Omental fat pad (tissue), 4 donors: ENCODE results near the gene NAV3. TPM values are rescaled to one million over a fixed set of nuclear protein-coding genes. Genes with fewer than 3 reads are reported as not detected.

Experiments
- ATAC-seq: fragments of 150-250 bp; one replicate; pipeline ENCODE4 v1.9.1; 2016; ENCODE audit warnings: mild to moderate bottlenecking, moderate library complexity; ENCODE audit not compliant: low FRiP score
- DNase-seq: peaks from one replicate; pipeline ENCODE4 v3.0.0-alpha.2; 2019; ENCODE audit warnings: low spot score
- total RNA-seq, 4 donors: library from RNA; depleted of rRNA; stranded (reverse); fragments of >200 nt; gene quantifications; one replicate each; pipeline ENCODE4 v1.1.0, GENCODE V29; 2016
- TF ChIP-seq, protein P1 (sequence below), 3 donors: fragments of 450-650 bp; IDR thresholded peaks; one replicate each; pipeline ENCODE4 v1.5.1; 2016 to 2017; ENCODE audit warnings: antibody characterized with exemption in 3 of 3, mild to moderate bottlenecking in 3 of 3, moderate library complexity in 2 of 3

Gene NAV3
- total RNA-seq, 4 donors from 2014 or later, result 12.5 to 24.3 (median 15.3) TPM

DNA sequence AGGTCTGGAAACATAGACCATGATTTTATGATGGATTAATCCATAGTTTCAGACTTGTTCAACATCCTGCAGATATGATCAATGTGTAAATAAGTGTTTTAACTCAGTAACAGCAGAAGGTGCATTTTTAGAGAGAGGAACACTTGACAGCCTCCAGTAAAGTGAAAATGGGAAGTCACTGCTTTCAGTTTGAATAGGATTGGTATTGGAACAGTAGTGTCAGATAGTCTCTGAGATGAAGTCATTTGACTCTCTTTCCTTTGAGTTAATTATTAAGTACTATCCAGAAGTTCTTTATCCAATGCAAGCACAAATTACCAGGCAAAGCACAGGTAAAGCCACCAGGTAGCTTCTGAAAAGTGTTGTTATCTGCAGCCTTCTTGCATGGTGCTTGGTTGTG, 14.5 kb upstream of the NAV3 start:
- DNase-seq (no peak), ATAC-seq (no peak)
- TF ChIP-seq, protein P1, sequence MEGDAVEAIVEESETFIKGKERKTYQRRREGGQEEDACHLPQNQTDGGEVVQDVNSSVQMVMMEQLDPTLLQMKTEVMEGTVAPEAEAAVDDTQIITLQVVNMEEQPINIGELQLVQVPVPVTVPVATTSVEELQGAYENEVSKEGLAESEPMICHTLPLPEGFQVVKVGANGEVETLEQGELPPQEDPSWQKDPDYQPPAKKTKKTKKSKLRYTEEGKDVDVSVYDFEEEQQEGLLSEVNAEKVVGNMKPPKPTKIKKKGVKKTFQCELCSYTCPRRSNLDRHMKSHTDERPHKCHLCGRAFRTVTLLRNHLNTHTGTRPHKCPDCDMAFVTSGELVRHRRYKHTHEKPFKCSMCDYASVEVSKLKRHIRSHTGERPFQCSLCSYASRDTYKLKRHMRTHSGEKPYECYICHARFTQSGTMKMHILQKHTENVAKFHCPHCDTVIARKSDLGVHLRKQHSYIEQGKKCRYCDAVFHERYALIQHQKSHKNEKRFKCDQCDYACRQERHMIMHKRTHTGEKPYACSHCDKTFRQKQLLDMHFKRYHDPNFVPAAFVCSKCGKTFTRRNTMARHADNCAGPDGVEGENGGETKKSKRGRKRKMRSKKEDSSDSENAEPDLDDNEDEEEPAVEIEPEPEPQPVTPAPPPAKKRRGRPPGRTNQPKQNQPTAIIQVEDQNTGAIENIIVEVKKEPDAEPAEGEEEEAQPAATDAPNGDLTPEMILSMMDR (IDR thresholded peaks at IDR 0.05), result no peak

DNA sequence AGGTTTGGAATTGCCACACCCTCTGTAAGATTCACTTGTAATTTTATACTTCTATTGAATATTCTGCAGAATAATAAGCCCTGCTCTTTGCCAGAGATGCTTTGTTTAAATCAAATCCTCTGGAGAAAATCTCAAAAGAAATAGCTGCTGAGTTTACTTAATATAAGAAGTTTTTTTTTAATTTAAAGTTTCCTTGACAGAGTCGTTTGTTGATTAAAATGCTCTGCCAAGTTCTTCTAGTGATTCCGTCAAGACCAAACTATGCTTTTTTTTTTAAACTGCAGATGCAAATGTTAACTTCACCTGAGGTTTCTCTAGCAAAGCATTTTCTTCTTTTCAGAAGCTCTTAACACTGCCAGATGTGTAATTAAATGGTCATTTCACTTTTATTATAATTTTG, 13.4 kb upstream of the NAV3 start:
- DNase-seq, result no peak

DNA sequence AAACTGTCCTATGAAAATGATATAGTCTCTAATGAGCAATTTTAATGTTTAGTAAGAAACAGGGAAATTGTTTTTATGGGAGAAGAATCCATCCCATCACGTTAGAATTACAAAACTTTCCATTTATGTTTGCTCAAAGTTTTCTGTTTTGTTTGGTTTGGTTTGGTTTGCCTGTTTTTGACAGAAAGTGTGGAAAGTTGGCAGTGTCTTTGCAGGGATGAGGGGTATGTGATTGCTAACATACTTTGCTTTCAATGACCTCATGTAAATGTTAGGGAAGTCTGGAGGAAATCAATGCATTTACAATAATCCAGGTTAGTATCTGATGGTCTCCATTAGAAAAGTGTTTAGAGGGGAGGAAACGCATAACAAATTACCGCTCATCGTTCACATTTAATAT, 12.3 kb upstream of the NAV3 start:
- TF ChIP-seq, protein P1 (IDR thresholded peaks at IDR 0.05), result no peak
- DNase-seq (no peak), ATAC-seq (no peak)

More for the DNA sequence above, 13.4 kb upstream of the NAV3 start:
- TF ChIP-seq, protein P1 (IDR thresholded peaks at IDR 0.05), result no peak
- ATAC-seq, result no peak

DNA sequence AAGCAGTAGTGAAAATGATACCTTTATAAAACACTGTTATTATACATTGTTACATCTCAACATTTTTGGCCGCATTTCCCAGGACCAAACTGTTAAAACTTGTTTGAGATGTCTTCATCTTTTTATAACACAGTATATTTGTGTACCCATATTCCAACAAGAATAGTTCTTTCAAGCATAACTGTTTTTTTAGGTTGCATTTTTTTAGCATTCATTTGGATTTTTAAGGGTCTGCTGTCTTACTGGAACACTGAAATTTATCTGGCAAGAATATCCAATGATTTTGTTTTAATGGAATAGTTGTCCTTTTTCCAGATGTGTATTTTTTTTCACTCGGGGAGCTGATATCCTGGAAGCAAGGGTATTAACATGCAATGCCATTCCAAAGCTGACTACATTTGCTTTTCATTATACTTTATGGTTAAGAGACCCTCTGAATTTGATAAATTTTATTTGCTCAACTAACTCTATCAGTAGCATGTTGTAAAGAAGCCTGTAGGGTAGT, 8.9 kb upstream of the NAV3 start:
- TF ChIP-seq, protein P1 (IDR thresholded peaks at IDR 0.05), result no peak

DNA sequence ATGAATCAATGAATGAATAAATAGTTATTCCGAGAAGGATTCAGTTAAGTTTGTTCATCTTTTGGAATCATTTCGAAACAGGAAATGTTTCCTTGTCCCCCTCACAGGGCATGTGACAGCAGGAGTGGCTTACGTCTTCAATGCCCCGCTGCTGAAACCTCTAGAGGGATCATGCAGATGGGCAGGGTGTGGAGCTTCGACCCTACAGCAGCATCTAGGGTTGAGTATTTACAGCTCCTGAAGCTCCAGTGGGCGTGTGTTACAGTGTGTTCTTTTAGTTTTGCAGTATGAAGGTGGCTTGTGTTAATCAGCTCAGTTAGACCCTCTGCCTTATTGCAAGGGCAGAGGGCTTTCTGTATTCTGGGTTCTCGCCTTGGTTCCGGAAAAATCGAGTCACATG, 2.6 kb downstream of the NAV3 start:
- ATAC-seq (no peak), DNase-seq (no peak)
- TF ChIP-seq, protein P1 (IDR thresholded peaks at IDR 0.05), result no peak

More for the DNA sequence above, 8.9 kb upstream of the NAV3 start:
- ATAC-seq, result no peak
- no peak for DNase-seq

DNA sequence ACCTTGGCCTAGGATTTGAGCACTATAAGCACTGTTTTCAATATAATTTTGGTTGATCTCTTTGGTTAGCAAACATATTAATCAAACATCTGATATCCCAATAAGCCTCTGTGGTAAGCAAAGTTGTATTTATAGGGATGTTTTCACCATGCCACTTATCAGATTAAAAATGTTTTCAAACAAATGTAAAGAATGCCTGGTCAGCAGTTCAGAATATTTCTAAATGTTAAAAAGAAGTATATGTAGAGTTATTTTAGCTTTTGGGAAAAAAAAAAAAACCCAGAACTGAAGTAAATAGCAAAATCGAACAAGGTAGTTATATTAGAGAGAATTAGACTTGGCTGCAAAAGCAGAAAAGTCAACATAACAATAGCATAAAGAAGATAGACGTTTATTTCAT, 3.9 kb downstream of the NAV3 start:
- no peak for DNase-seq
- TF ChIP-seq, protein P1 (IDR thresholded peaks at IDR 0.05), result no peak
- no peak for ATAC-seq

DNA sequence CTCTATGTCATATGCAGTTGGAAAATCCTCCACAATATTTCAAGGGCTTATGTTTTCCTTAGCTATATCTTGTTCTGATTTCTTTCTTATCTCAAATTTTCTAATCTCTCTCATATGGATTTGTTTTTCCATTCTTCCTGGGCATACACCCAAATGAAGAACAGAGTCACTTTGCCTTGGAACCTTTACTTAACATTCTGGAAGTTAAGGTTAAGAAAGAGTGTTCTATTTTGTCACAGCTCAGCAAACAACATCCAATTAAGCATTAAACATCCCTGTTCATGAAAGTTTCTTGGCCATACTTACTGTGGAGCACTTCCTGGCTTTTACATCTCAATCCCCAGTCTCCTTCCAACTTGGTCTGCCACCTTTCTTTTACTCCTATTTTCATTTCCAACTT, 5.3 kb downstream of the NAV3 start:
- ATAC-seq, result no peak
- TF ChIP-seq, protein P1 (IDR thresholded peaks at IDR 0.05), result no peak
- DNase-seq, result no peak
